NCI-H146 treated with DMSO at 0.1 percent for 48 hours (cell line): ENCODE measurements around the gene TPP1.

Experiments
- DNase-seq: peaks from one replicate; lab custom pipeline; 2025; ENCODE audit not compliant: unreplicated experiment; lab: John Stamatoyannopoulos, UW

The TPP1 gene

GRCh38 chr11:6629573-6629891 lies 10.3 kb upstream of the TPP1 start:
- no peak for DNase-seq

GRCh38 chr11:6628526-6628925 lies 9.3 kb upstream of the TPP1 start:
- no peak for DNase-seq

- DNase-seq, result no peak
These were observed 8.6 kb upstream of the TPP1 start for GRCh38 chr11:6627762-6628241.

GRCh38 chr11:6626971-6627761 lies 7.9 kb upstream of the TPP1 start:
- no peak for DNase-seq

GRCh38 chr11:6625832-6626420 lies 6.7 kb upstream of the TPP1 start:
- no peak for DNase-seq

- no peak for DNase-seq
These were observed 6.1 kb upstream of the TPP1 start for GRCh38 chr11:6625156-6625831.

GRCh38 chr11:6623391-6624363 lies 4.5 kb upstream of the TPP1 start:
- DNase-seq, result no peak

GRCh38 chr11:6622261-6623171 lies 3.3 kb upstream of the TPP1 start:
- no peak for DNase-seq

GRCh38 chr11:6621711-6622211 lies 2.5 kb upstream of the TPP1 start:
- DNase-seq, result no peak

- no peak for DNase-seq
These were observed 1.4 kb upstream of the TPP1 start for GRCh38 chr11:6620636-6621035.

- no peak for DNase-seq
These were observed 862 bp downstream of the TPP1 start for GRCh38 chr11:6618117-6619003.

GRCh38 chr11:6617315-6617781 lies 1.9 kb downstream of the TPP1 start:
- DNase-seq, result no peak

- DNase-seq, result no peak
These were observed 2.5 kb downstream of the TPP1 start for GRCh38 chr11:6616596-6617250.

GRCh38 chr11:6615882-6616585 lies 3.2 kb downstream of the TPP1 start:
- no peak for DNase-seq

GRCh38 chr11:6615046-6615445 lies 4.2 kb downstream of the TPP1 start:
- no peak for DNase-seq

GRCh38 chr11:6614446-6614845 lies 4.8 kb downstream of the TPP1 start:
- DNase-seq, result no peak

GRCh38 chr11:6613496-6613895 lies 5.7 kb downstream of the TPP1 start:
- DNase-seq, result no peak
